ENCODE data around the gene CTBP2.

CTBP2 gene

GRCh38 chr10:124974131-124974530 lies 186.2 kb downstream of the CTBP2 start:
- TF ChIP-seq CTCF (IDR thresholded peaks at IDR 0.05), result no peak
- DNase-seq (ENCODE audit: low spot score), result no peak
- H3K4me3 ChIP-seq, result no peak overlapping the region
- no peak overlapping the region for H3K27ac ChIP-seq

GRCh38 chr10:124972637-124973036 lies 187.7 kb downstream of the CTBP2 start:
- no peak overlapping the region for H3K4me3 ChIP-seq
- H3K27ac ChIP-seq, result no peak overlapping the region
- no peak for TF ChIP-seq CTCF (IDR thresholded peaks at IDR 0.05)
- no peak for DNase-seq (ENCODE audit: low spot score)

GRCh38 chr10:124971276-124971675 lies 189.1 kb downstream of the CTBP2 start:
- DNase-seq (ENCODE audit: low spot score), result no peak

GRCh38 chr10:124967255-124967654 lies 193.1 kb downstream of the CTBP2 start:
- no peak for TF ChIP-seq CTCF (IDR thresholded peaks at IDR 0.05)
- no peak for DNase-seq (ENCODE audit: low spot score)
- no peak overlapping the region for H3K27ac ChIP-seq
- no peak overlapping the region for H3K4me3 ChIP-seq

More at GRCh38 chr10:124971276-124971675, 189.1 kb downstream of the CTBP2 start:
- Histone ChIP-seq H3K27ac (peak overlapping the region; percentile 41 to 74), H3K4me3 (no peak overlapping the region)
- TF ChIP-seq CTCF (IDR thresholded peaks at IDR 0.05), result no peak

GRCh38 chr10:124966008-124966407 lies 194.4 kb downstream of the CTBP2 start:
- no peak overlapping the region for H3K4me3 ChIP-seq
- H3K27ac ChIP-seq, result no peak overlapping the region
- no peak for TF ChIP-seq CTCF (IDR thresholded peaks at IDR 0.05)
- no peak for DNase-seq (ENCODE audit: low spot score)

- H3K27ac ChIP-seq, result no peak overlapping the region
- TF ChIP-seq CTCF (IDR thresholded peaks at IDR 0.05), result no peak
- DNase-seq (ENCODE audit: low spot score), result no peak
- H3K4me3 ChIP-seq, result no peak overlapping the region
These were observed 196.3 kb downstream of the CTBP2 start for GRCh38 chr10:124963866-124964720.

GRCh38 chr10:124962421-124962820 lies 197.9 kb downstream of the CTBP2 start:
- no peak overlapping the region for H3K27ac ChIP-seq
- H3K4me3 ChIP-seq, result no peak overlapping the region
- no peak for TF ChIP-seq CTCF (IDR thresholded peaks at IDR 0.05)
- no peak for DNase-seq (ENCODE audit: low spot score)

Measured in coronary artery (tissue), 2 donors.